ENCODE results near the gene RALGPS1.

The RALGPS1 gene

GRCh38 chr9:127022913-127023660, 108.5 kb downstream of the RALGPS1 start:
- DNase-seq (ENCODE audit: low read depth) = no peak

GRCh38 chr9:127025042-127025441, 110.5 kb downstream of the RALGPS1 start:
- no peak for DNase-seq (ENCODE audit: low read depth)

GRCh38 chr9:127027694-127028093, 113.1 kb downstream of the RALGPS1 start:
- DNase-seq (ENCODE audit: low read depth) = no peak

GRCh38 chr9:127029548-127029947, 115.0 kb downstream of the RALGPS1 start:
- DNase-seq (ENCODE audit: low read depth) = no peak

GRCh38 chr9:127030814-127031740, 116.5 kb downstream of the RALGPS1 start:
- DNase-seq (ENCODE audit: low read depth) = no peak

- DNase-seq (ENCODE audit: low read depth) = no peak
Measured at GRCh38 chr9:127032256-127032655, 117.7 kb downstream of the RALGPS1 start.

GRCh38 chr9:127033061-127033460, 118.5 kb downstream of the RALGPS1 start:
- no peak for DNase-seq (ENCODE audit: low read depth)

GRCh38 chr9:127033789-127034188, 119.2 kb downstream of the RALGPS1 start:
- DNase-seq (ENCODE audit: low read depth) = no peak

GRCh38 chr9:127034691-127035090, 120.1 kb downstream of the RALGPS1 start:
- DNase-seq (ENCODE audit: low read depth) = no peak

GRCh38 chr9:127035423-127035822, 120.8 kb downstream of the RALGPS1 start:
- DNase-seq (ENCODE audit: low read depth) = no peak

- no peak for DNase-seq (ENCODE audit: low read depth)
Measured at GRCh38 chr9:127035948-127036347, 121.4 kb downstream of the RALGPS1 start.

- DNase-seq (ENCODE audit: low read depth) = no peak
Measured at GRCh38 chr9:127036437-127036836, 121.9 kb downstream of the RALGPS1 start.

- DNase-seq (ENCODE audit: low read depth) = no peak
Measured at GRCh38 chr9:127038531-127038930, 123.9 kb downstream of the RALGPS1 start.

- DNase-seq (ENCODE audit: low read depth) = no peak
Measured at GRCh38 chr9:127039492-127039891, 124.9 kb downstream of the RALGPS1 start.

- DNase-seq (ENCODE audit: low read depth) = no peak
Measured at GRCh38 chr9:127045148-127045547, 130.6 kb downstream of the RALGPS1 start.

GRCh38 chr9:127047971-127048370, 133.4 kb downstream of the RALGPS1 start:
- no peak for DNase-seq (ENCODE audit: low read depth)

GRCh38 chr9:127049044-127049443, 134.5 kb downstream of the RALGPS1 start:
- DNase-seq (ENCODE audit: low read depth) = no peak

GRCh38 chr9:127049581-127049980, 135.0 kb downstream of the RALGPS1 start:
- no peak for DNase-seq (ENCODE audit: low read depth)

- no peak for DNase-seq (ENCODE audit: low read depth)
Measured at GRCh38 chr9:127050152-127050551, 135.6 kb downstream of the RALGPS1 start.

GRCh38 chr9:127050591-127051001, 136.0 kb downstream of the RALGPS1 start:
- DNase-seq (ENCODE audit: low read depth) = no peak

GRCh38 chr9:127051881-127052595, 137.5 kb downstream of the RALGPS1 start:
- DNase-seq (ENCODE audit: low read depth) = no peak

GRCh38 chr9:127053057-127053821, 138.7 kb downstream of the RALGPS1 start:
- DNase-seq (ENCODE audit: low read depth) = no peak

All from activated T-helper 9 cell treated with anti-CD3 and anti-CD28 coated beads, Interleukin-2, amount 50 U/mL, for 16 hours (primary cell).